Measurements from ENCODE around the gene COL7A1. TPM values are rescaled to one million over a fixed set of nuclear protein-coding genes. Genes with fewer than 3 reads are reported as not detected.

The COL7A1 gene
- polyA plus RNA-seq, 2 donors, result 60.7 to 265 TPM

DNA sequence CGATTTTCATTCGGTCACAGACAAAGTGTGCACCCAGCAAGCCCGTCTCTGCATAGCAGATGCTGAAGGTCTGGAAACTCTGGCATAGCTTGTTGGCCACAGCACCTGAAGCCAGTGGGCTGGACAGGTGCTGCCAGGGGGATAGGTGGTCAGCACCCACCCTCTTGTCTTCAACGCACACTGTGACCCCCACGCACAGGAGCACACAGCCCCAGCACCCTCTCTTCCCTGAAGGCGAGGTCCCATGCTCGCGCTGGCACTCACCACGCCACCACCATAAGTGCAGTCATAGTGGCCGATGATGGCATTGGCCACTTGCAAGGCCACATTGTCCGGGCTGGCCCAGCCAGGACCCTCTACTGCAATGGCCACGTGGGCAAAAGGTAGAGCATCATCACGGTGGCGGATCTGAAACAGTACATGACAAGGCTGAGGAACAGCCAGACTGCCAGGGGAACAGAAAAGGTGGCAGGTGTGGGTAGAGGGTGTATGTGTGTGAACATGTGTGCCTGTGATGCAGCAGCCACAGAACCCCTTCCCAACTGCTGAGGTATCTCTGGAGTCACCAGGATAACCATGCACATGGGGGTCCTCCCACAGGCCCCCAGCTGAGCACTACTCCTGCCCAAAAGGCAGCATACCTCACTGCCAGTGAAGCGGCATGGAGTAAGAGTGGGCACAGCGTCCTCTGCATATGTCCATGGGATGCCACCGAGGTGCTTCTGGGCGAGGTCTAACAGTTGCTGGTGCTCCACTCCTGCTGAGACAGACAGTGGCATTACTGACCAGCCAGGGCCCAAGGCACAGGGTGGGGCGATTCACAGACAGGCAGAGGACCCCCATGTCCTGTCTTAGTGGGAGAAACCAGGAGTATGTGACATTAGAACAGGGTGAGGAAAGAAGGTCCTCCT, 5.8 kb upstream of the COL7A1 start:
- Histone ChIP-seq H3K36me3 (ENCODE audit: control insufficient read depth in 2 of 2, insufficient read depth in 2 of 2, low read length in 1 of 2) (peaks cover 37 to 62% of the 10 kb centered on the region in 2 donors), H3K4me1 (ENCODE audit: control insufficient read depth in 2 of 2, insufficient read depth in 2 of 2, low read length in 1 of 2) (peaks cover 2 to 35% of the 10 kb centered on the region in 2 donors)
- WGBS, 2 donors, result 90% methylated on average over 19 of the region's 19 CpGs

DNA sequence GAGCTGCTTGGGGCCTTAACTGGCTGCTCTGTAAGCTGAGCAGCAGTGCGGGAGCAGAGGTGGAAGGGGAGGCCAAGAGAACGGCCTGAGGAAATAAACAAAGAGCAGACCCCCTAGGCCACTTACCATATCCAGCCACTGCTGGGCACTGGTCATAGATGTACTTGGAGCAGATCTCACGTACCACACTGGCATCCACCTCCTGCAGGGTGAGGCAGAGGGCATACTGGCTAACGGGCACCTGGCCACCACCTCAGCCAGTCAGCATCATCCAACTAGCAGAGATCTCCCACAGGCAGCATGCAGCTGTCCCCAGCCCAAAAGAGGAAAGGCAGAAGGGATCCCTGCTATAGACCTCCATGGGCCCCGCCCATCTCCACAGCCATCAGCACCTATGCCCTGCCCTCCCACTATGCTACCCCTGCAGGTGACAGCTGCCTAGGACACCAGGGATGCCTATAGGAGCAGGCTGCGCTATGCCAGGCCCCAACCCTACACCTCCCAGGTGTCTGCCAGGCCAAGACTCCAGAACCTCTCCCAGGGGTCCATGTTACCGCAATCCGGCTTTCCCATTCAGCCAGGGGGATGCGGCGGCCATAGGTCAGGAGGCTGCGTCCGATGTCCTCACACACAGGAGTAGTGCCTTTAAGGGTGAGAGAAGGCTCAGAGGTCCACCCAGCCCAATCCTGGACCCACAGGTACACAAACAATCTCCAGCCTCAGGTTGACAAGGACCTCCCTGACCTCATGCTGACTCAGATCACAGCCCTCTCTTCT, 4.6 kb upstream of the COL7A1 start:
- no peaks in the 10 kb centered on the region for H3K27me3 ChIP-seq (ENCODE audit: control insufficient read depth in 1 of 2, insufficient read depth in 2 of 2, low read length in 2 of 2)
- H3K36me3 ChIP-seq (ENCODE audit: control insufficient read depth in 2 of 2, insufficient read depth in 2 of 2, low read length in 1 of 2), result peaks cover 33 to 53% of the 10 kb centered on the region in 2 donors
- no peak overlapping the region for H3K4me3 ChIP-seq (ENCODE audit: low read depth in 1 of 2, low read length in 2 of 2)
- no peaks in the 10 kb centered on the region for H3K9me3 ChIP-seq (ENCODE audit: control insufficient read depth in 2 of 2, insufficient read depth in 1 of 2, low read depth in 1 of 2, low read length in 1 of 2)
- 74 to 81% methylated on average over 12 of the region's 12 CpGs for WGBS, 2 donors
- peak overlapping the region; percentile 84 to 92 for H3K27ac ChIP-seq (ENCODE audit: low read depth in 2 of 2, low read length in 1 of 2)
- peaks cover 2 to 46% of the 10 kb centered on the region in 2 donors for H3K4me1 ChIP-seq (ENCODE audit: control insufficient read depth in 2 of 2, insufficient read depth in 2 of 2, low read length in 1 of 2)

More for the DNA sequence above, 5.8 kb upstream of the COL7A1 start:
- Histone ChIP-seq H3K9me3 (ENCODE audit: control insufficient read depth in 2 of 2, insufficient read depth in 1 of 2, low read depth in 1 of 2, low read length in 1 of 2) (no peaks in the 10 kb centered on the region), H3K4me3 (ENCODE audit: low read depth in 1 of 2, low read length in 2 of 2) (no peak overlapping the region), H3K27me3 (ENCODE audit: control insufficient read depth in 1 of 2, insufficient read depth in 2 of 2, low read length in 2 of 2) (no peaks in the 10 kb centered on the region), H3K27ac (ENCODE audit: low read depth in 2 of 2, low read length in 1 of 2) (peak overlapping the region in 1 of 2 donors; percentile 44)

DNA sequence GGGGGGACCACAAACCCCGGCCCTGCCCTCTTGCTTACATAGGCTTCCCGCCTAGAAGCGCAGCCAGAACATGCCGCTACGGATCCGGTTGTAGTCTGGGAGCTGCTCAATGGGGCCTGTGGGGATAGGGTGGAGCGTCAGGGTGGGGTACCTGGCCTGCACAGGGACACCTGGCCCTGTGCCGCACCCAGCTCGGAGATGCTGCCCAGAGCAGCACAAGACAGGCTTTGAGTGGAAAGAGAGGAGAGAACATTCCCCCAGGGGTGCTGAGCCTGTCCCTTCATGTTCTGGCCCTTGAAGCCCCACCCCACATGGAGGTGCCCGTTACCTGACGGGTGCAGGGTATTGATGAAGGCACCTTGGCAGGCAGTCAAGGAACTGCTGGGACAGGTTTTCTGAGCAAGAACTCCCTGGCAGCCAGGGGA, 4.0 kb upstream of the COL7A1 start:
- H3K4me1 ChIP-seq (ENCODE audit: control insufficient read depth in 2 of 2, insufficient read depth in 2 of 2, low read length in 1 of 2), result peaks cover 2 to 46% of the 10 kb centered on the region in 2 donors
- no peaks in the 10 kb centered on the region for H3K9me3 ChIP-seq (ENCODE audit: control insufficient read depth in 2 of 2, insufficient read depth in 1 of 2, low read depth in 1 of 2, low read length in 1 of 2)
- WGBS, 2 donors, result 42 to 48% methylated on average over 11 of the region's 11 CpGs
- peaks cover 27 to 47% of the 10 kb centered on the region in 2 donors for H3K36me3 ChIP-seq (ENCODE audit: control insufficient read depth in 2 of 2, insufficient read depth in 2 of 2, low read length in 1 of 2)
- H3K27ac ChIP-seq (ENCODE audit: low read depth in 2 of 2, low read length in 1 of 2), result peak overlapping the region; percentile 84 to 92
- no peak overlapping the region for H3K4me3 ChIP-seq (ENCODE audit: low read depth in 1 of 2, low read length in 2 of 2)
- no peaks in the 10 kb centered on the region for H3K27me3 ChIP-seq (ENCODE audit: control insufficient read depth in 1 of 2, insufficient read depth in 2 of 2, low read length in 2 of 2)

DNA sequence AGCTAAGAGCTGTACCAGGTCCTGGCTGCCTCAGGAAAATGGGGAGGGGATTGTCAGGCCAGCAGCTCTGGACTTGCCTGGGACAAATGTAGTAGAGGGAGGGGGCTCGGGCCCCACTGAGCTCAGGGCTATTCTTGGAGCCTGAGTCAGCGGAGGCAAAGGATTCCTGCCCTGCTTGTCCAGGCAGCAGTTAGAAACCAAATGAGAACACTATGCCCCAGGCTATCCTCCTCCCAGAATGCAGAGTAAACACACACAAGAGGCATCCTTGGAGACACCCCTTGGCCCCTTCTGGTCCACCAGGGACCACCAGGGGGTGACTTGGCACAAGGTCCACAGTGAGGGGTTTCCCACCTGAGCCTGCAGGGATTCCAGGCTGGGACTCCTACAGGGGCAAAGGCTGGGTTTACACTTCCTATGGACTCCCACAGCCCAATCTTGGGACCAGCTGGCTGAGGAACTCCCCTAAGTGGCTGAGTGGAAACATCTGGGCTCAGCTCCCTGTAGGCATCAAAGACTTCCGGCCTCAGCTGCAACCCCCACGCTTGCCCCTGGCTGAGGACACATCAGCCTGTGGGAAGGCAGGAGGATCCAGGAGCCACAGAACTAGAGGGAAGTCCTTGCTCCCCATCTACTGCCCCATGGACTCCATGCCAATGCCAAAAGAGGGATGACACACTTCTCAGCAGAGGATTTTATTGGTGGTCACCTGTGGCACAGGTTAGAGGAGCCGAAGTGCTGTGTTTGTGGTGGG, 3.4 kb upstream of the COL7A1 start:
- H3K4me1 ChIP-seq (ENCODE audit: control insufficient read depth in 2 of 2, insufficient read depth in 2 of 2, low read length in 1 of 2), result peaks cover 2 to 46% of the 10 kb centered on the region in 2 donors
- H3K27ac ChIP-seq (ENCODE audit: low read depth in 2 of 2, low read length in 1 of 2), result peak overlapping the region; percentile 84 to 92

DNA sequence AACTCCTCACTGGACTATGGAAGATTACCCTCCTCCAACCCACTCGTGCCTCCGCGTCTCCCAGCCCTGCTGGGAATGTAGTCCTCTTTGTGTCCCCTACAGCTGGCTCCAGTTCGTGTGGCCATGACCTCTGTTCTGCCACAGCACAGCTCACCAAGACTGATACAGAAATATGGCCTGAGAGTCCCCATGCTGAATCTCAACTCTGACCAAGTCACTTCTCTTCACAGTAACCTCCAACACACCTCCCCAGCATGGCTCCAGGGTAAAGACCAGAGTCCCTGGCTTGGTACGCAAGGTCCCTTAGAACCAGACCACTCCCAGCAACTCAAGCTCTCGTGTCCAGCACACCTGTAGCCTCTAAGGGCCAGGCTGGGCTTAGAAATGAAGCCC, 2.3 kb upstream of the COL7A1 start:
- no peaks in the 10 kb centered on the region for H3K9me3 ChIP-seq (ENCODE audit: control insufficient read depth in 2 of 2, insufficient read depth in 1 of 2, low read depth in 1 of 2, low read length in 1 of 2)
- H3K27me3 ChIP-seq (ENCODE audit: control insufficient read depth in 1 of 2, insufficient read depth in 2 of 2, low read length in 2 of 2), result no peaks in the 10 kb centered on the region
- H3K4me3 ChIP-seq (ENCODE audit: low read depth in 1 of 2, low read length in 2 of 2), result no peak overlapping the region
- H3K36me3 ChIP-seq (ENCODE audit: control insufficient read depth in 2 of 2, insufficient read depth in 2 of 2, low read length in 1 of 2), result peaks cover 17 to 35% of the 10 kb centered on the region in 2 donors
- WGBS, 2 donors, result 82 to 90% methylated on average over 6 of the region's 6 CpGs
- H3K27ac ChIP-seq (ENCODE audit: low read depth in 2 of 2, low read length in 1 of 2), result peak overlapping the region; percentile 82 to 92
- peaks cover 2 to 52% of the 10 kb centered on the region in 2 donors for H3K4me1 ChIP-seq (ENCODE audit: control insufficient read depth in 2 of 2, insufficient read depth in 2 of 2, low read length in 1 of 2)

More for the DNA sequence above, 3.4 kb upstream of the COL7A1 start:
- H3K4me3 ChIP-seq (ENCODE audit: low read depth in 1 of 2, low read length in 2 of 2), result no peak overlapping the region
- H3K36me3 ChIP-seq (ENCODE audit: control insufficient read depth in 2 of 2, insufficient read depth in 2 of 2, low read length in 1 of 2), result peaks cover 21 to 41% of the 10 kb centered on the region in 2 donors
- 34 to 46% methylated on average over 5 of the region's 5 CpGs for WGBS, 2 donors
- H3K27me3 ChIP-seq (ENCODE audit: control insufficient read depth in 1 of 2, insufficient read depth in 2 of 2, low read length in 2 of 2), result no peaks in the 10 kb centered on the region
- H3K9me3 ChIP-seq (ENCODE audit: control insufficient read depth in 2 of 2, insufficient read depth in 1 of 2, low read depth in 1 of 2, low read length in 1 of 2), result no peaks in the 10 kb centered on the region

DNA sequence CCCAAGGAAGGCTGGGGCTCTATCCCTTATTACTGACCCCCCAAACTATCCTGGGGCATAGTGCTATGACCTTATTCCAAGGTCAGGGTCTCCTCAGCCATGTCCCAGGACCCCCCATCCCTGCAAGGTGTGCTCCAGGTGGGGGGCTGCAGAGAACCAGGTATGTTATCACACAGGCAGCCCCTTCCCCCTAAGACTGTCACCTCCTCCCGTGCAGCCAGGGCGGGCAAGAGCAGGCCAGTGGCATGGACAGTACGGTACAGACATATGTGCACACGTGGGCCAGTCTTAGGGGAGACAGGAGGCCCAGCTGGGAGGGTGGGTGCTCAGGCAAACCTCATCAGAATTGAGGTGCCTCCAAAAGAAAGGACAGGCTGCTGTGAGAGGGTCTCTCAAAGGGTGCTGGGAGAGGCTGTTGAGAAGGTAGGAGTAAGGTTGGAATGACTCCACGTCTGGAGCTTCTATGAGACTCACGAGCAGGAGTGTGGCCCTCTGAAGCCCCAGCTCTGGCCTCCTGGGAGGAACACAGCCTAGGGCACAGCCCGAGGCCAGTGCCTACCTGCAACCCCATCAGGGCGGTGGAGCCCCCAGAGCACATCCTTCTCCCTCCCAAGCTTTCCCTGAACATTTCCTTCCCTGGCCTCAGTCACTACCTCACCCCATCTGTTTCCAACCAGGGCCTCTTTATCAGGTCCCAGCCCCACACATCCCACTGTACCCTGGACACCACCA, 1.7 kb upstream of the COL7A1 start:
- peaks cover 17 to 36% of the 10 kb centered on the region in 2 donors for H3K36me3 ChIP-seq (ENCODE audit: control insufficient read depth in 2 of 2, insufficient read depth in 2 of 2, low read length in 1 of 2)
- H3K4me3 ChIP-seq (ENCODE audit: low read depth in 1 of 2, low read length in 2 of 2), result no peak overlapping the region
- no peaks in the 10 kb centered on the region for H3K27me3 ChIP-seq (ENCODE audit: control insufficient read depth in 1 of 2, insufficient read depth in 2 of 2, low read length in 2 of 2)
- WGBS, 2 donors, result 71 to 72% methylated on average over 8 of the region's 8 CpGs
- peaks cover 2 to 52% of the 10 kb centered on the region in 2 donors for H3K4me1 ChIP-seq (ENCODE audit: control insufficient read depth in 2 of 2, insufficient read depth in 2 of 2, low read length in 1 of 2)
- no peaks in the 10 kb centered on the region for H3K9me3 ChIP-seq (ENCODE audit: control insufficient read depth in 2 of 2, insufficient read depth in 1 of 2, low read depth in 1 of 2, low read length in 1 of 2)
- H3K27ac ChIP-seq (ENCODE audit: low read depth in 2 of 2, low read length in 1 of 2), result peak overlapping the region; percentile 12 to 92

DNA sequence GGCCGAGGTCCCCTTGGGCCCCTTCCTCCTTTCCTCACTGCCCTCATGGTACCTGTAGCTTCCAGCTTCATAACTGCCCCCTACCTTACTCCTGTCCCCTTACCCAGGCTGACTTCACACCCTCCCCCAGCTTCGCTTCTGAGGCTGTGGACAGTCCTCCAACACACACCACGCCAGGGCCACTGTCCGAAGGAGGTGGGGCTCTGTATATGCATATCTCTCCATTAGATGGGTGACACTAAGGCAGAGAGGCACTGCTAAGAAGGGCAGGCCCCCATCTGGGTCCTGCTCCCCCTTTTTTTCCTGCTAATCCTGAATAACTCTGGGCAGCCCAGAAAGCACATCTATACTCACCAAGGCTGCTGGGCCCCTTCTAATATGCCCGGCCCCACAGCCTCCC, 1.0 kb upstream of the COL7A1 start:
- Histone ChIP-seq H3K27ac (ENCODE audit: low read depth in 2 of 2, low read length in 1 of 2) (peak overlapping the region; percentile 7 to 72), H3K36me3 (ENCODE audit: control insufficient read depth in 2 of 2, insufficient read depth in 2 of 2, low read length in 1 of 2) (peaks cover 17 to 33% of the 10 kb centered on the region in 2 donors), H3K4me1 (ENCODE audit: control insufficient read depth in 2 of 2, insufficient read depth in 2 of 2, low read length in 1 of 2) (peaks cover 2 to 52% of the 10 kb centered on the region in 2 donors), H3K9me3 (ENCODE audit: control insufficient read depth in 2 of 2, insufficient read depth in 1 of 2, low read depth in 1 of 2, low read length in 1 of 2) (no peaks in the 10 kb centered on the region), H3K27me3 (ENCODE audit: control insufficient read depth in 1 of 2, insufficient read depth in 2 of 2, low read length in 2 of 2) (no peaks in the 10 kb centered on the region), H3K4me3 (ENCODE audit: low read depth in 1 of 2, low read length in 2 of 2) (no peak overlapping the region)
- 78% methylated on average over 5 of the region's 5 CpGs for WGBS, 2 donors

DNA sequence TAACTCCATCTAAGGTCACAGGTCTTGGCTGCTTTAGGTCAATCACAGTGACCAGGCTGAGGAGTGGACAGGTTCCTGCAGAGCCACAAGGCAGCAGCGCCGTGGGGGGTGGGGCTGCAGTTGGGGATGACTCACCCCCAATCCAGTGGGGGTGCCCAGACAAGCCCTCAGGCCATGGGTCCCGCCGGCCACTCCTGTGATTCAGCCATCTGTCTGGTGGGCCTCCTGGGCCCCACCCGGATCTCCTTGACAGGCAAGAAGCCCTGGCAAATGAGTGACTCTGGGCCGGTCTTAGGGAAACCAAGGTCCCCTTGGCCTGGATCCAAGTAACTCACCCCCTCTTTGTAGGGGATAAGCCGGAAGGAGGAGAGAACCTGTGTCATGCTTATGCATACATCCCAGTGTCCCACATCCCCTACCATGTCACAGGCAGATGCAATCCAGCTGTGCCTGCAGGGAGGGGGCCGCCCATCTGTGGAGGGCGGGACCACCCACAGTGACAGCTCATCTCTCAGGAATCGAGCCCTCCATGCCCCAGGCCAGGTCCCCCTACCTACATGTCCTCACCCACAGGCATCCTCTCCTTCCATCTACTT, 495 bp upstream of the COL7A1 start:
- no peaks in the 10 kb centered on the region for H3K9me3 ChIP-seq (ENCODE audit: control insufficient read depth in 2 of 2, insufficient read depth in 1 of 2, low read depth in 1 of 2, low read length in 1 of 2)
- H3K27ac ChIP-seq (ENCODE audit: low read depth in 2 of 2, low read length in 1 of 2), result peak overlapping the region; percentile 6 to 72
- WGBS, 2 donors, result 13 to 22% methylated on average over 10 of the region's 10 CpGs
- peaks cover 13 to 28% of the 10 kb centered on the region in 2 donors for H3K36me3 ChIP-seq (ENCODE audit: control insufficient read depth in 2 of 2, insufficient read depth in 2 of 2, low read length in 1 of 2)
- H3K4me1 ChIP-seq (ENCODE audit: control insufficient read depth in 2 of 2, insufficient read depth in 2 of 2, low read length in 1 of 2), result peaks cover 2 to 49% of the 10 kb centered on the region in 2 donors
- H3K4me3 ChIP-seq (ENCODE audit: low read depth in 1 of 2, low read length in 2 of 2), result no peak overlapping the region
- no peaks in the 10 kb centered on the region for H3K27me3 ChIP-seq (ENCODE audit: control insufficient read depth in 1 of 2, insufficient read depth in 2 of 2, low read length in 2 of 2)

Measured in esophagus (tissue), 2 donors.